ENCODE results near the gene POLL.

DNA sequence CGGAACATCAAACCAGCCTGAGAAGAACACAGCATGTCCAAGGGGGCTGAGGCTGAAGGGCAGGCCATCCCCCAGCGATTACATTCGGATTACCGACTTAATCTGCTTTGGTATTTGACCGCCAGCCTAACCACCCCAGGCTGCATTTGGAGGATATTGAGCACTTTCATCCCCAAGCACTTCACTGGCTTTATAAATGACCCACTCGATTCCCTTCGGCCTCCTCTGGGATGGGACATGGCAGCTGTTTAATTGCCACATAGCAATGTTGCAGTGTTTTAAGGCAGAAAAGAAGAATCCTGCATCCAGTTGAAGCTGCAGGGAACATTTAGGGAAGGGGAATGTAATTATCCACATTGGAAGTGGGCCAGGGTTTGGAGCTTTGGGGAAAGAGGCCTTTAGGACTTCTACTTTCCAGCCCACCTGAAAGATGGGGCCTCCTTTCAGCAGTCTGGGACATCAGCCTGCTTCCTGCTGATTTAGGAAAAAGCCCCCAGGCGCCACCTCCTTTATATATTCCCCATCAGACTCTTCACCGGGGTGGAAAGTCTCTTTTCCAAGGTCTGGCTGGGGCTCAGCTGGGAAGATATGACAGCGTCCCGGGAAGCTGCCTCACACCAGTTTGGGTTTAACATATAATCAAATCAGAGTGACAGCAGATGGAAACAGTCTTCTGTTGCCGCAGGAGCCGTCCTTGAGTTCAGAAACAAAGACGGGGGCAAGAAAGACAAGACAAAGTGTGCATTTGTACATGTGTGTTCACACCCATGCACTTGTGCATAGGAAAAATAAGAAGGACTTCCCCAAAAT is 9.2 kb upstream of the POLL start:
- TF ChIP-seq EP300 (IDR thresholded peaks at IDR 0.05) (no peak), POLR2AphosphoS5 (IDR thresholded peaks at IDR 0.05) (no peak)
- TF ChIP-seq, protein P1, sequence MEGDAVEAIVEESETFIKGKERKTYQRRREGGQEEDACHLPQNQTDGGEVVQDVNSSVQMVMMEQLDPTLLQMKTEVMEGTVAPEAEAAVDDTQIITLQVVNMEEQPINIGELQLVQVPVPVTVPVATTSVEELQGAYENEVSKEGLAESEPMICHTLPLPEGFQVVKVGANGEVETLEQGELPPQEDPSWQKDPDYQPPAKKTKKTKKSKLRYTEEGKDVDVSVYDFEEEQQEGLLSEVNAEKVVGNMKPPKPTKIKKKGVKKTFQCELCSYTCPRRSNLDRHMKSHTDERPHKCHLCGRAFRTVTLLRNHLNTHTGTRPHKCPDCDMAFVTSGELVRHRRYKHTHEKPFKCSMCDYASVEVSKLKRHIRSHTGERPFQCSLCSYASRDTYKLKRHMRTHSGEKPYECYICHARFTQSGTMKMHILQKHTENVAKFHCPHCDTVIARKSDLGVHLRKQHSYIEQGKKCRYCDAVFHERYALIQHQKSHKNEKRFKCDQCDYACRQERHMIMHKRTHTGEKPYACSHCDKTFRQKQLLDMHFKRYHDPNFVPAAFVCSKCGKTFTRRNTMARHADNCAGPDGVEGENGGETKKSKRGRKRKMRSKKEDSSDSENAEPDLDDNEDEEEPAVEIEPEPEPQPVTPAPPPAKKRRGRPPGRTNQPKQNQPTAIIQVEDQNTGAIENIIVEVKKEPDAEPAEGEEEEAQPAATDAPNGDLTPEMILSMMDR (IDR thresholded peaks at IDR 0.05): no peak
